SK-N-SH treated with all-trans-retinoic acid at 6 μM for 48 hours (cell line): ENCODE measurements around the gene FNIP2.
A peak's percentile ranks its signal among the peaks of the same experiment; 100 is the strongest.

ENCODE experiments used
- ATAC-seq: fragments of 200-7000 bp; cut with Tn5 transposase; 3 replicates; pipeline ENCODE4 v1.9.1; 2020; ENCODE audit warnings: mild to moderate bottlenecking, moderate library complexity
- ARNTL ChIP-seq: fragments of 450-650 bp; formaldehyde crosslinking; IDR thresholded peaks from 2 replicates; pipeline ENCODE4 v1.5.0; 2020; ENCODE audit warnings: low read depth, mild to moderate bottlenecking, moderate library complexity, borderline replicate concordance
- BACH2 ChIP-seq: fragments of 250-450 bp; sonication (Bioruptor Pico); IDR thresholded peaks from 2 replicates; pipeline ENCODE4 v1.9.0; 2021; ENCODE audit warnings: mild to moderate bottlenecking, borderline replicate concordance
- CREB5 ChIP-seq: fragments of 250-450 bp; sonication (Bioruptor Pico); IDR thresholded peaks from 2 replicates; pipeline ENCODE4 v1.5.1; 2020; ENCODE audit warnings: low read depth, mild to moderate bottlenecking, moderate library complexity
- CSDC2 ChIP-seq: fragments of 250-450 bp; sonication (Bioruptor Pico); IDR thresholded peaks from 2 replicates; pipeline ENCODE4 v1.5.0; 2020; ENCODE audit warnings: mild to moderate bottlenecking, moderate library complexity
- CSRNP3 ChIP-seq: fragments of 250-450 bp; sonication (Bioruptor Pico); IDR thresholded peaks from 2 replicates; pipeline ENCODE4 v1.5.1; 2021; ENCODE audit warnings: mild to moderate bottlenecking, moderate library complexity
- ESRRG ChIP-seq: fragments of 250-450 bp; sonication (Bioruptor Pico); IDR thresholded peaks from 2 replicates; pipeline ENCODE4 v1.6.1; 2021; ENCODE audit warnings: mild to moderate bottlenecking
- ISL1 ChIP-seq: fragments of 250-450 bp; sonication (Bioruptor Pico); IDR thresholded peaks from 2 replicates; pipeline ENCODE4 v2.1.2; 2022; ENCODE audit warnings: mild to moderate bottlenecking, moderate library complexity
- OSR1 ChIP-seq: fragments of 250-450 bp; sonication (Bioruptor Pico); IDR thresholded peaks from 2 replicates; pipeline ENCODE4 v1.8.0; 2022; ENCODE audit warnings: moderate library complexity, mild to moderate bottlenecking, inconsistent platforms
- PATZ1 ChIP-seq: fragments of 250-450 bp; sonication (Bioruptor Pico); IDR thresholded peaks from 2 replicates; pipeline ENCODE4 v1.8.0; 2020; ENCODE audit warnings: mild to moderate bottlenecking, moderate library complexity, borderline replicate concordance
- PPARA ChIP-seq: fragments of 250-450 bp; sonication (Bioruptor Pico); IDR thresholded peaks from 2 replicates; pipeline ENCODE4 v1.5.0; 2020; ENCODE audit warnings: mild to moderate bottlenecking, borderline replicate concordance
- RARB ChIP-seq: fragments of 250-450 bp; sonication (Bioruptor Pico); IDR thresholded peaks from 2 replicates; pipeline ENCODE4 v1.8.0; 2021; ENCODE audit warnings: mild to moderate bottlenecking, moderate library complexity
- SNAI2 ChIP-seq: fragments of 250-450 bp; sonication (Bioruptor Pico); IDR thresholded peaks from 2 replicates; pipeline ENCODE4 v1.5.0; 2020; ENCODE audit warnings: mild to moderate bottlenecking, moderate library complexity
- TOX ChIP-seq: fragments of 250-450 bp; sonication (Bioruptor Pico); IDR thresholded peaks from 2 replicates; pipeline ENCODE4 v1.8.0; 2021; ENCODE audit warnings: mild to moderate bottlenecking, moderate library complexity, borderline replicate concordance
- TSHZ2 ChIP-seq: fragments of 250-450 bp; sonication (Bioruptor Pico); IDR thresholded peaks from 2 replicates; pipeline ENCODE4 v1.5.0; 2020; ENCODE audit warnings: mild to moderate bottlenecking, moderate library complexity
- ZC3H10 ChIP-seq: fragments of 250-450 bp; sonication (Bioruptor Pico); IDR thresholded peaks from 2 replicates; pipeline ENCODE4 v1.5.1; 2021; ENCODE audit warnings: mild to moderate bottlenecking, moderate library complexity
- ZFP3 ChIP-seq: fragments of 250-450 bp; sonication (Bioruptor Pico); IDR thresholded peaks from 2 replicates; pipeline ENCODE4 v1.5.0; 2020; ENCODE audit warnings: mild to moderate bottlenecking, moderate library complexity
- ZFP30 ChIP-seq: fragments of 450-650 bp; formaldehyde crosslinking; IDR thresholded peaks from 2 replicates; pipeline ENCODE4 v1.5.0; 2022; ENCODE audit warnings: mild to moderate bottlenecking, moderate library complexity
- ZNF565 ChIP-seq: fragments of 450-650 bp; formaldehyde crosslinking; conservative IDR thresholded peaks from 2 replicates; pipeline ENCODE4 v1.5.0; 2020; ENCODE audit warnings: low read depth, mild to moderate bottlenecking, moderate library complexity
- ZNF70 ChIP-seq: fragments of 450-650 bp; formaldehyde crosslinking; IDR thresholded peaks from 2 replicates; pipeline ENCODE4 v1.5.0; 2020; ENCODE audit warnings: mild to moderate bottlenecking, moderate library complexity
- ZNF8 ChIP-seq: fragments of 450-650 bp; formaldehyde crosslinking; IDR thresholded peaks from 2 replicates; pipeline ENCODE4 v1.5.0; 2020; ENCODE audit warnings: mild to moderate bottlenecking, moderate library complexity

FNIP2 gene

GRCh38 chr4:158847535-158847934 lies 78.7 kb downstream of the FNIP2 start (continued):
- TF ChIP-seq TSHZ2 (CRISPR knock-in tag) (no peak), OSR1 (no peak), BACH2 (CRISPR knock-in tag) (no peak), ISL1 (CRISPR knock-in tag) (no peak), PATZ1 (no peak), CSDC2 (no peak)

- no peak for ATAC-seq
- TF ChIP-seq ARNTL (CRISPR knock-in tag) (no peak), CSRNP3 (CRISPR knock-in tag) (no peak), ZNF565 (CRISPR knock-in tag) (no peak), CREB5 (CRISPR knock-in tag) (no peak), ISL1 (CRISPR knock-in tag) (no peak), PPARA (no peak), BACH2 (CRISPR knock-in tag) (no peak)
Measured at GRCh38 chr4:158849681-158850080, 80.9 kb downstream of the FNIP2 start.

- ATAC-seq: no peak
- no peak for TF ChIP-seq ESRRG (CRISPR knock-in tag)
- no peak for TF ChIP-seq CSDC2
- no peak for TF ChIP-seq ZNF70 (CRISPR knock-in tag)
- TF ChIP-seq RARB (CRISPR knock-in tag): no peak
- no peak for TF ChIP-seq PPARA
- no peak for TF ChIP-seq ZNF8 (CRISPR knock-in tag)
- TF ChIP-seq ARNTL (CRISPR knock-in tag): no peak
- TF ChIP-seq ISL1 (CRISPR knock-in tag): no peak
- no peak for TF ChIP-seq TOX (CRISPR knock-in tag)
- no peak for TF ChIP-seq ZFP30
- no peak for TF ChIP-seq BACH2 (CRISPR knock-in tag)
Measured at GRCh38 chr4:158850371-158850770, 81.5 kb downstream of the FNIP2 start.

- TF ChIP-seq ISL1 (CRISPR knock-in tag) (no peak), ZC3H10 (no peak), ZFP3 (no peak), SNAI2 (CRISPR knock-in tag) (no peak), ZNF70 (CRISPR knock-in tag) (no peak), PATZ1 (no peak), BACH2 (CRISPR knock-in tag) (no peak), TSHZ2 (CRISPR knock-in tag) (no peak), TOX (CRISPR knock-in tag) (no peak)
- ATAC-seq: peak; percentile 38; the same call in 1 of the 3 replicates
Measured at GRCh38 chr4:158850800-158851644, 82.2 kb downstream of the FNIP2 start.
